GM12892 (cell line): ENCODE measurements around the gene JAZF1.

Source experiments
- POLR2A ChIP-seq: IDR thresholded peaks from 2 replicates; pipeline ENCODE4 v1.6.1; 2011; ENCODE audit warnings: low read depth, low read length, control low read depth
- POLR2AphosphoS5 ChIP-seq: IDR thresholded peaks from 2 replicates; pipeline ENCODE4 v1.6.1; 2011; ENCODE audit warnings: low read depth, low read length, control low read depth
- TAF1 ChIP-seq: IDR thresholded peaks from 2 replicates; pipeline ENCODE4 v1.6.1; 2011; ENCODE audit warnings: low read depth, mild to moderate bottlenecking, control low read depth, low read length, borderline replicate concordance

DNA sequence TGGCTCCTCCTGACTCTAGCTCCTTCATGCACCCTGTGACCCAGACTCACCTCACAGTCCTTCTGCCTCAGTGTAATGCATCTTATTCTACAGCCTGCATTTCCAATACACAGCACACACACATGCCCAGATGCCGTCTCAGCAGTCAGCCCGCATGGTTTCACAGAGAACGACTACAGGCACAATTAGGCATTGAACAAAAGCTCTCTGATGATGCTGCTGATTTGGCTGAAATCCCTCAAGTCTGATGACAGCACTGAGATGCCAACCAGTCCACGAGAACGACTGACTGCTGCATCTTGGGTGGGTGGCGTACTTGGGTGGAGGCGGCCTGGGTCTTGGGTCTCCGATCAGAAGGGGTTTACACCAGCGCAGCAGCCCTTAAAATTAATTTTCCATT lies 240.3 kb downstream of the JAZF1 start:
- no peak for TF ChIP-seq POLR2A
- no peak for TF ChIP-seq POLR2AphosphoS5
- TF ChIP-seq TAF1 = no peak
